Measurements from ENCODE around the gene TMEM45A.

The TMEM45A gene

DNA sequence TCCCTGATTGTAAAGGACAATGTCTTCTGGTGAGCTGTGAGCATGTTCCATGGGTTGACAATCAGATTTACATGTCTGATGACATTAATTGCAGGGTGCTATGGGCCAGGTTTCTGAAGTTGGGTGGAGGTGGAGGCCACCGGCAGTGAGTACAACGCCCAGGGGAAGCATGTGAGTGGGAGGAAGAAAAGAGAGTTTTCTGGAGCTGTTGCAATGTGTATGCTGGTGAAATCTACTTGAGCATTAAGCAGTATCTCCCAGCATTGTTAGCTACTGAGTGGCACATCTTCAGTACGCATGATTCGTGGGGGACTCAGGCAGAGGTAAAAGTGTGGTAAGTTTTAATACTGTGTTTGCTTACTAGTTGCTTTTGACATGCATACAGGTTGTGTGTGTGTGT is 26.6 kb downstream of the TMEM45A start:
- Histone ChIP-seq H3K27me3 (ENCODE audit: low read depth, low read length) (no peaks in the 10 kb centered on the region), H3K9me3 (ENCODE audit: control insufficient read depth in 1 of 2, low read length in 2 of 2) (no peaks in the 10 kb centered on the region), H3K4me3 (ENCODE audit: low read depth in 1 of 2, low read length in 2 of 2) (no peak overlapping the region), H3K36me3 (ENCODE audit: control insufficient read depth in 1 of 2, insufficient read depth in 2 of 2, low read length in 2 of 2) (no peaks in the 10 kb centered on the region), H3K27ac (ENCODE audit: low read length) (no peak overlapping the region), H3K4me1 (ENCODE audit: control insufficient read depth in 1 of 2, insufficient read depth in 2 of 2, low read length in 2 of 2) (no peaks in the 10 kb centered on the region)

DNA sequence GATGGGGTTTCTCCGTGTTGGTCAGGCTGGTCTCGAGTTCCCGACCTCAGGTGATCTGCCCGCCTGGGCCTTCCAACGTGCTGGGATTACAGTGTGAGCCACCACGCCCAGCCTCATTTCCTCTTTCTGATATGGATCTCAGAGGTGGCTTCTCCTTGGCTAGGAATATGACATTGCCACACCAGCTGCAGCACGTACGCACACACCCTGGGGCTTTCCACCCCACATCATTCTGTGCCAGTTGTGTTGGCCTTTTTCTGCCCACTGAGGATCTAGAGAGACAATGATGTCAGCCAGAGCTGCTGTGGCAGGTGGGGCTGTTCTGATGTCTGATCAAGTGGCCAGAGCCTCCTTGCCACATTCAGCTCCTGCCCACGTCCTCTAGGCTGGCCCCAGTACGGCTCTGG is 29.0 kb downstream of the TMEM45A start:
- Histone ChIP-seq H3K4me3 (ENCODE audit: low read depth in 1 of 2, low read length in 2 of 2) (no peak overlapping the region), H3K36me3 (ENCODE audit: control insufficient read depth in 1 of 2, insufficient read depth in 2 of 2, low read length in 2 of 2) (no peaks in the 10 kb centered on the region), H3K4me1 (ENCODE audit: control insufficient read depth in 1 of 2, insufficient read depth in 2 of 2, low read length in 2 of 2) (no peaks in the 10 kb centered on the region), H3K27me3 (ENCODE audit: low read depth, low read length) (no peaks in the 10 kb centered on the region), H3K9me3 (ENCODE audit: control insufficient read depth in 1 of 2, low read length in 2 of 2) (no peaks in the 10 kb centered on the region), H3K27ac (ENCODE audit: low read length) (no peak overlapping the region)

DNA sequence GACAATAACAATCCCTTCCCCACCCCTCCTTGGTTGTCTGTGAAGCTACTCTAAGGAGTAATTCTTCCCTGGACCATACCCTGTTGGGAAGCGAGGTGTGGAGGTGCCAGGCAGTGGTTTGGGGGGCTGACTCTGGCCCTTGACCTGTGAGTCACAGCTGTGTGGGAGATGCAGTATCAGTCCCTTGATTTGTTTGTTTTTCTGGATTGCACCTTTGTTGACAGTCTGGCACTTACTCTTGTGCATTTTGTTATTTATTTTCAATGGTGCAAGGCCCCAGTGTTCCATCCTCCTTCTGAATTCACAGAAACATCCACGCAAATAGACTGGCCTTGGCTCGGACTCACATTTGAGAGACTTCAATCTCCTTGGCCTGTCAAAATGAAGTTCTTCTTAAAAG is 29.7 kb downstream of the TMEM45A start:
- Histone ChIP-seq H3K27ac (ENCODE audit: low read length) (no peak overlapping the region), H3K4me3 (ENCODE audit: low read depth in 1 of 2, low read length in 2 of 2) (no peak overlapping the region), H3K4me1 (ENCODE audit: control insufficient read depth in 1 of 2, insufficient read depth in 2 of 2, low read length in 2 of 2) (no peaks in the 10 kb centered on the region), H3K36me3 (ENCODE audit: control insufficient read depth in 1 of 2, insufficient read depth in 2 of 2, low read length in 2 of 2) (no peaks in the 10 kb centered on the region), H3K27me3 (ENCODE audit: low read depth, low read length) (no peaks in the 10 kb centered on the region), H3K9me3 (ENCODE audit: control insufficient read depth in 1 of 2, low read length in 2 of 2) (no peaks in the 10 kb centered on the region)

DNA sequence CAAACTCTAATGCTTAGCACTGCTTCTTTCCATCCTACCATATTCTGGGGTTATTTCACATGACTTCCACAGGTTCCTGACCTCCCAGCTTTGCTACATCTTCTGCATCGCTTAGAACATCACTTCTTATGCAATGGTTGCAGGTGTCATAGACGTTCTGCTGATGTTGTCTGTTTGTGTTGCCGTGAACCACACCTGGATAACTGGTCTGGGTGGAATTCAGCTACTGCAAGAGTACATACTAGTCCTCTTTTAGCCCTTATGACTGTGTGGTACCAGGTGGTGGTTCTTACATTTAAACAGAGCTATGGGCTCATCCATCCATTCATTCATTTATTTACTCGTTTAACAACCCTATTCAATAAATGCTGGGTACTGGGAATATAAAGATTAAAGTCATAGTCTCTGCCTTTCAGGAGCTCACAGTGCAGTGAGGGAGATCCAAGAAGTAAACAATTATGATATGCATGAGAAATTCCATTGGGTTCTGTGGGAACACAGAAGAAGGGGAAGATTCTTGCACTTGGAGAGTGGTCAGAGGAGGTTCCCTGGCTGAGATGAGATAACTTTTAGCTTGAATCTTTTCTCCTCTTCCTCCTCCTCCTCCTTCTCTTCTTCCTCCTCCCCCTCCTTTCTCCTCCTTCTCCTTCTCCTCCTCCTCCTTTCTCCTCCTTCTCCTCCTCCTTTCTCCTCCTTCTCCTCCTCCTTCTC is 30.8 kb downstream of the TMEM45A start:
- no peaks in the 10 kb centered on the region for H3K36me3 ChIP-seq (ENCODE audit: control insufficient read depth in 1 of 2, insufficient read depth in 2 of 2, low read length in 2 of 2)
- no peak overlapping the region for H3K27ac ChIP-seq (ENCODE audit: low read length)
- no peak overlapping the region for H3K4me3 ChIP-seq (ENCODE audit: low read depth in 1 of 2, low read length in 2 of 2)
- H3K27me3 ChIP-seq (ENCODE audit: low read depth, low read length): no peaks in the 10 kb centered on the region
- no peaks in the 10 kb centered on the region for H3K9me3 ChIP-seq (ENCODE audit: control insufficient read depth in 1 of 2, low read length in 2 of 2)
- H3K4me1 ChIP-seq (ENCODE audit: control insufficient read depth in 1 of 2, insufficient read depth in 2 of 2, low read length in 2 of 2): no peaks in the 10 kb centered on the region

DNA sequence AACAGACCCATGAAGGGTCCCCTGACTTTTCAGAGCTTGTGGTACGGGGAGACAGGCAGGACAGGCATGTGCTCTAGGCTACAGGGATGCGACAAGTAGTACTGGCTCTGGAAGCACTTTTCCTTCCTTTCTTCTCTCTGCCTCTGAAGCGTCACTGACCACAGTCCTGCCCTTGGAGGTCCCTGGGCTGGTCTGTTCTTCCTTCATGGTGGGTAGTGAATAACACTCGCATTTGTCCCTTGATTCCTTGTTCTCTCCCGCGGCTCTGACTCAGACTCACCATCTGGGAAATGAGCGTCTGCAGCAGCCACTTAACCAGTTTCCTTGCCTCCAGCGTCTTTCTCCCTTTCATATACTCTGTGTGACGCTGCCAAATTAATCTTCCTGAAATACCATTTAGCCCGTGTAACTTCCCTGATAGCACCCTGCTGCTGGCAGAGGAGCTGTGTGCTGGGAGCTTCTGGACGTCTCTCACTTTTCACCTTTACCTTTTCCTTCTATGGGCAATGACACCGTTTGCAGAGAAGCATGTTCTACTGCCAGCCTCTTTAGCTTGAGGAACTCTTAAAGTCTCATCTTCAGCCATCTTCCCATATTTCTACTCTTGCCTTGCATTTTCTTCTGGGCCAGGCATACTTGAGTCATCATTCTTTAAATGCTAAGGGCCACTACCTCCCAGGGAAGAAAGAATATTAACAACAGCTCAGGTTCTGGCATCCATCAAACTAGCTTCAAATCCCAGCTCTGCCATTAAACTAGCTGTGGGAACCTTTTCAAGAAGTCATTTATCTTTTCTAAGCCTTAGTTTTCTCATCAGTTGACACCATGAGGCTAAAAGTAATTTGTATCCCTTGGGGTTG is 33.6 kb downstream of the TMEM45A start:
- no peaks in the 10 kb centered on the region for H3K27me3 ChIP-seq (ENCODE audit: low read depth, low read length)
- no peaks in the 10 kb centered on the region for H3K9me3 ChIP-seq (ENCODE audit: control insufficient read depth in 1 of 2, low read length in 2 of 2)
- no peak overlapping the region for H3K4me3 ChIP-seq (ENCODE audit: low read depth in 1 of 2, low read length in 2 of 2)
- H3K27ac ChIP-seq (ENCODE audit: low read length): peak overlapping the region; percentile 25
- no peaks in the 10 kb centered on the region for H3K4me1 ChIP-seq (ENCODE audit: control insufficient read depth in 1 of 2, insufficient read depth in 2 of 2, low read length in 2 of 2)
- no peaks in the 10 kb centered on the region for H3K36me3 ChIP-seq (ENCODE audit: control insufficient read depth in 1 of 2, insufficient read depth in 2 of 2, low read length in 2 of 2)

DNA sequence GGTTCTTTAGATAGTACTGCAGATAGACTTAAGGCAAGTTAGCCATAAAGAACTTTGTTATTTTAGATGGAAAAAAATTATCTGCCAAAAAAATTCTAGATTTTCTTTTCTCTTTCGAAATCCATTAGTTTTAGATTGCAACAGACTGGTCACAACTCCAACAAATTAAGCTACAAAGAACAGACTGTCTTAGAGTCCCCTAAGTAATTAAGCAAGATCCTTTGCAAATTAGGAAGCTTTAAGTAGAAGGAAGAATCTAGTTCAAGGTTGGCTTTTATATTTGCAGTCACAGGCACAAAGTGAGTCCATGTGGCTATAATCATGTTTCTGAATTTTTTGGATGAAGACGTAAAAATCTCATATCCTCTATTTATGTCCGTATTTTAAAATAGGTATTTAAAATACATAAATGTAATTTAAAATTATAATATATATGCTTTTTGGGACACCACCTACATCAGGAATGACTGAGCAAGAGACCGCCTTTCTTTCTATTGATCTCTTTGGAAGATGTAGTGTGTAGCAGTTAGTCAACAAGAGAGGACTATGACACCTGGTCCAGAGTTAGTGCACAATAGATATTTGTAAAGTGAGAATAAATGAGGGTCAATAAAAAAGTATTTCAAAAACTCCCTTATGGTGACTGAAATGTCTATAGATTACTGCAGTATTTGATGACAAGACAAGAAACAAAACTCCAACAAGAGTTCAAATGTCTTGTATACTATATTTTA is 34.4 kb downstream of the TMEM45A start:
- no peaks in the 10 kb centered on the region for H3K9me3 ChIP-seq (ENCODE audit: control insufficient read depth in 1 of 2, low read length in 2 of 2)
- H3K36me3 ChIP-seq (ENCODE audit: control insufficient read depth in 1 of 2, insufficient read depth in 2 of 2, low read length in 2 of 2): no peaks in the 10 kb centered on the region
- H3K27ac ChIP-seq (ENCODE audit: low read length): peak overlapping the region; percentile 25
- no peaks in the 10 kb centered on the region for H3K4me1 ChIP-seq (ENCODE audit: control insufficient read depth in 1 of 2, insufficient read depth in 2 of 2, low read length in 2 of 2)
- no peaks in the 10 kb centered on the region for H3K27me3 ChIP-seq (ENCODE audit: low read depth, low read length)
- no peak overlapping the region for H3K4me3 ChIP-seq (ENCODE audit: low read depth in 1 of 2, low read length in 2 of 2)

DNA sequence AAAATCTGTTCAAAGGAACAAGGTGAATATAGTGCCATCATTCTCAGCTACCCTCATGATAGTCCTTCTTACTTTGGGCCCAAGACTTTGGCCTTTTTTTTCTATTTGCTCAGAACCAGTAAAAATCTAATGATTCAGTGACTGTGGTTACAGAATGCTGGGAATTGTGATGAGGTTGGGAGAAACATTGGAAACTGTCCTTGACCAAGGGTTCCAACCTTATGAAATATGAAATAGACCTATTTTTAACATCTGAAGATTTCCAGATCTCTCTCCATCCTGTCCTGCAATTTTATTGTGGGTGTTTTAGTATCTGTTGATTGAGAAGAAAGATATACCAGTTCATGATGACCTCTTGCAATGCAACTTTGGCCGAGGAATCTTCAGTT is 34.9 kb downstream of the TMEM45A start:
- Histone ChIP-seq H3K4me3 (ENCODE audit: low read depth in 1 of 2, low read length in 2 of 2) (no peak overlapping the region), H3K4me1 (ENCODE audit: control insufficient read depth in 1 of 2, insufficient read depth in 2 of 2, low read length in 2 of 2) (no peaks in the 10 kb centered on the region), H3K9me3 (ENCODE audit: control insufficient read depth in 1 of 2, low read length in 2 of 2) (no peaks in the 10 kb centered on the region), H3K27me3 (ENCODE audit: low read depth, low read length) (no peaks in the 10 kb centered on the region), H3K36me3 (ENCODE audit: control insufficient read depth in 1 of 2, insufficient read depth in 2 of 2, low read length in 2 of 2) (no peaks in the 10 kb centered on the region), H3K27ac (ENCODE audit: low read length) (no peak overlapping the region)

DNA sequence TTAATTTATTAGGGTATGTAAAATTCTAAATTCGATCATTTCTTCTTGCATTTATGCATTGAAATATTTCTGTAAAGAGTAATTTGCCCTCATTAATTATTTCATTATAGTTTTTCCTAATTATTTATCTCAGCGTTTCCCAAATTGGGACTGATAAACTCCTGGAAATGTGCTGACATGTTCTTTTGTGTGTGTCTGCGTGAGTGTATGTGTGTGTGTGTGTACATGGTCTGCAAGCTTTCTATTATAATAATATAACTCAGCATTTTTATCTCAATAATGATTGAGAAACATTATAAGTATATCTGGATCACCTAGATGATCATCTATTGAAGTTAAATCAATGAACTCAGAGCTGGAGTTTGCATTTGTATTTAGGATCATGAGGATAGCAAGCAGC is 38.7 kb downstream of the TMEM45A start:
- Histone ChIP-seq H3K4me3 (ENCODE audit: low read depth in 1 of 2, low read length in 2 of 2) (no peak overlapping the region), H3K4me1 (ENCODE audit: control insufficient read depth in 1 of 2, insufficient read depth in 2 of 2, low read length in 2 of 2) (no peaks in the 10 kb centered on the region), H3K9me3 (ENCODE audit: control insufficient read depth in 1 of 2, low read length in 2 of 2) (no peaks in the 10 kb centered on the region), H3K27ac (ENCODE audit: low read length) (no peak overlapping the region), H3K27me3 (ENCODE audit: low read depth, low read length) (no peaks in the 10 kb centered on the region), H3K36me3 (ENCODE audit: control insufficient read depth in 1 of 2, insufficient read depth in 2 of 2, low read length in 2 of 2) (peaks cover 0 to 3% of the 10 kb centered on the region in 2 donors)

DNA sequence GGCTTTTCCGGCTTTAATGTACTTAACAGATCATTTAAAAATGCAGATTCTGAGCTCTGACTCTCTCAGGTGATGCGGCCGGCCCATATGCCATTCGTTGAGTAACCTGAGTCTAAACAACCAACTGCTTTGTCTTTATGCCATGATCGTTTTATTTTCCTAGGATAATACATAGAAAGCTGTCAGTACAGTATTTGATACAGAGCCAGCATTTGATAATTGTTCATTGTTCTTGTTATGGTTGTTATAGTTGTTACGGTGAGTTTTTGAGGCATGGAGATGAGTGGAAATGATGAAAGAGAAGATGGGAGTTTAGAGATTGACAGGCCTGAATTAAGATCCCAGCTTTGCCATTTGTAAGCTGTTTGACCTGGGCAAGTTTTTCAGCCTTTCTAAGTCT is 40.0 kb downstream of the TMEM45A start:
- H3K27ac ChIP-seq (ENCODE audit: low read length): no peak overlapping the region
- H3K9me3 ChIP-seq (ENCODE audit: control insufficient read depth in 1 of 2, low read length in 2 of 2): no peaks in the 10 kb centered on the region
- H3K4me1 ChIP-seq (ENCODE audit: control insufficient read depth in 1 of 2, insufficient read depth in 2 of 2, low read length in 2 of 2): no peaks in the 10 kb centered on the region
- H3K27me3 ChIP-seq (ENCODE audit: low read depth, low read length): no peaks in the 10 kb centered on the region
- peaks cover 0 to 3% of the 10 kb centered on the region in 2 donors for H3K36me3 ChIP-seq (ENCODE audit: control insufficient read depth in 1 of 2, insufficient read depth in 2 of 2, low read length in 2 of 2)
- H3K4me3 ChIP-seq (ENCODE audit: low read depth in 1 of 2, low read length in 2 of 2): no peak overlapping the region

DNA sequence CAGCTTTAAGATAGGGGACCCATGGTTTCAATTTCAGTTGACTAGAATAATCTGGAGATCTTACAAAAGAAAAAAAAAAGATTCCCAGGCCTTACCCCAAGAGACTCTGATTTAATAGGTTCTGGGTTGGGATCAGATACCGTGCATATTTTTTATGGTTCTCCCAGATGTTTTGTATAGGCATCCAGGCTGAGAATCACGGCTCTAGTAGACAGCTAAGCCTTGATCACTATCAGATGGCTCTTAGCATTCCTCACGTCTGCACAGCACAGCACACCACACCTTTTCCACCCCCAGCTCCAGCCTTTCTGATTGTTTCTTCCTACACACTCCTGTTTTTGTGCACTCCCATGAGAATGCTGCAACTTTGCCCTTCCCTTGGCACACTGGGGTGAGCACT is 40.8 kb downstream of the TMEM45A start:
- H3K27ac ChIP-seq (ENCODE audit: low read length): no peak overlapping the region
- peaks cover 0 to 3% of the 10 kb centered on the region in 2 donors for H3K36me3 ChIP-seq (ENCODE audit: control insufficient read depth in 1 of 2, insufficient read depth in 2 of 2, low read length in 2 of 2)
- H3K27me3 ChIP-seq (ENCODE audit: low read depth, low read length): no peaks in the 10 kb centered on the region
- no peaks in the 10 kb centered on the region for H3K4me1 ChIP-seq (ENCODE audit: control insufficient read depth in 1 of 2, insufficient read depth in 2 of 2, low read length in 2 of 2)
- H3K4me3 ChIP-seq (ENCODE audit: low read depth in 1 of 2, low read length in 2 of 2): no peak overlapping the region
- no peaks in the 10 kb centered on the region for H3K9me3 ChIP-seq (ENCODE audit: control insufficient read depth in 1 of 2, low read length in 2 of 2)

DNA sequence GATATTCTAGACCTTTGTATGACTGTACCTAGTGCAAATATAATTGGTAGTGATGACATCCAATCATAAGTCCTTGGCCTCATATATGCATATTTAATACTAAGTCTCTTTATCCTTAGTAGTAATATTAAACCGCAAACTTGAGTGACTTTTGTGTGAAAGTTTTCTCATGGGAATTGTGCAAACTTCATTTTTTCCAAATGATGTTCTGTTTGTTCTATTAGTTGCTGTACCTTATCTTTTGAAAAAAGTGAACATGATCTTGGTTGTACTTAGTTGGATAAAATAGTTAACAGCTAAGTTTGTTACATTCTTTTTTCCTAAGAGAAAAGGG is 43.2 kb downstream of the TMEM45A start:
- Histone ChIP-seq H3K27me3 (ENCODE audit: low read depth, low read length) (no peaks in the 10 kb centered on the region), H3K4me1 (ENCODE audit: control insufficient read depth in 1 of 2, insufficient read depth in 2 of 2, low read length in 2 of 2) (no peaks in the 10 kb centered on the region), H3K36me3 (ENCODE audit: control insufficient read depth in 1 of 2, insufficient read depth in 2 of 2, low read length in 2 of 2) (peaks cover 0 to 3% of the 10 kb centered on the region in 2 donors), H3K4me3 (ENCODE audit: low read depth in 1 of 2, low read length in 2 of 2) (no peak overlapping the region), H3K9me3 (ENCODE audit: control insufficient read depth in 1 of 2, low read length in 2 of 2) (no peaks in the 10 kb centered on the region), H3K27ac (ENCODE audit: low read length) (no peak overlapping the region)

Data from muscle layer of duodenum (tissue), 2 donors.